SU-DHL-6 (cell line): ENCODE measurements around the gene ZNF345.

Experiments used
- CTCF ChIP-seq: fragments of 200-600 bp; sonication (generic); IDR thresholded peaks from one replicate; pipeline ENCODE4 v1.5.1; 2017; ENCODE audit warnings: antibody characterized with exemption, mild to moderate bottlenecking, low read length, moderate library complexity; ENCODE audit not compliant: insufficient read depth, poor library complexity, severe bottlenecking
- EZH2phosphoT487 ChIP-seq: fragments of 200-600 bp; sonication (generic), shearing (Covaris generic); conservative IDR thresholded peaks from 2 replicates; pipeline ENCODE4 v1.6.1; 2018; ENCODE audit warnings: mild to moderate bottlenecking, antibody characterized with exemption, low read length, moderate library complexity, mixed read lengths

- TF ChIP-seq CTCF (no peak), EZH2phosphoT487 (no peak)
Measured at GRCh38 chr19:36918090-36918489, 67.4 kb downstream of the ZNF345 start.
